Naive B cell (primary cell): ENCODE data around the gene MPG. TPM values are rescaled to one million over a fixed set of nuclear protein-coding genes. Genes with fewer than 3 reads are reported as not detected.
"Not testable (repeated sequence)": the region's sequence is repeated elsewhere in the genome, so short reads cannot be mapped to it uniquely, and the experiment has no call there.

Experiments used
- ATAC-seq, 2 donors: fragments of 150-1000 bp; cut with Tn5 transposase; 2 replicates each; pipeline ENCODE4 v1.10.0; 2021; ENCODE audit warnings: low read depth in 2 of 2, mild to moderate bottlenecking in 2 of 2, moderate library complexity in 2 of 2
- DNase-seq: peaks from one replicate; pipeline ENCODE4 v3.0.0; 2022
- H3K27ac Mint-ChIP-seq, 6 donors: one replicate each; pipeline ENCODE4 v1.8.0; 2020 to 2022; ENCODE audit warnings: mild to moderate bottlenecking in 6 of 6, mixed read lengths in 6 of 6, moderate library complexity in 5 of 6, inconsistent platforms in 2 of 6
- H3K27me3 Mint-ChIP-seq, 3 donors: one replicate each; pipeline ENCODE4 v1.8.0; 2021 to 2022; ENCODE audit warnings: mixed read lengths in 3 of 3, mild to moderate bottlenecking in 1 of 3
- H3K36me3 Mint-ChIP-seq, 2 donors: one replicate each; pipeline ENCODE4 v1.8.0; 2020 to 2022; ENCODE audit warnings: mixed read lengths in 2 of 2, inconsistent platforms in 1 of 2, mild to moderate bottlenecking in 1 of 2
- H3K4me1 Mint-ChIP-seq, 3 donors: one replicate each; pipeline ENCODE4 v1.8.0; 2020 to 2022; ENCODE audit warnings: mixed read lengths in 3 of 3, inconsistent platforms in 1 of 3, mild to moderate bottlenecking in 1 of 3, moderate library complexity in 1 of 3
- H3K4me3 Mint-ChIP-seq, 8 donors: one replicate each; pipeline ENCODE4 v1.8.0; 2020 to 2022; ENCODE audit warnings: mild to moderate bottlenecking in 8 of 8, mixed read lengths in 8 of 8, moderate library complexity in 8 of 8, inconsistent platforms in 2 of 8
- H3K9me3 Mint-ChIP-seq, 7 donors: one replicate each; pipeline ENCODE4 v1.8.0; 2020 to 2022; ENCODE audit warnings: mixed read lengths in 7 of 7, mild to moderate bottlenecking in 5 of 7, inconsistent platforms in 2 of 7, moderate library complexity in 1 of 7
- polyA plus RNA-seq, 6 donors: library from polyadenylated mRNA; unstranded; fragments of 300-500 nt; fragmentation: Illumina TruSeq; gene quantifications; one replicate each; pipeline ENCODE4 v1.2.3, GENCODE V29; 2021; ENCODE audit warnings: low read depth in 6 of 6

MPG gene
- polyA plus RNA-seq, 6 donors from 2014 or later = 81.3 to 119 (median 84.6) TPM

DNA sequence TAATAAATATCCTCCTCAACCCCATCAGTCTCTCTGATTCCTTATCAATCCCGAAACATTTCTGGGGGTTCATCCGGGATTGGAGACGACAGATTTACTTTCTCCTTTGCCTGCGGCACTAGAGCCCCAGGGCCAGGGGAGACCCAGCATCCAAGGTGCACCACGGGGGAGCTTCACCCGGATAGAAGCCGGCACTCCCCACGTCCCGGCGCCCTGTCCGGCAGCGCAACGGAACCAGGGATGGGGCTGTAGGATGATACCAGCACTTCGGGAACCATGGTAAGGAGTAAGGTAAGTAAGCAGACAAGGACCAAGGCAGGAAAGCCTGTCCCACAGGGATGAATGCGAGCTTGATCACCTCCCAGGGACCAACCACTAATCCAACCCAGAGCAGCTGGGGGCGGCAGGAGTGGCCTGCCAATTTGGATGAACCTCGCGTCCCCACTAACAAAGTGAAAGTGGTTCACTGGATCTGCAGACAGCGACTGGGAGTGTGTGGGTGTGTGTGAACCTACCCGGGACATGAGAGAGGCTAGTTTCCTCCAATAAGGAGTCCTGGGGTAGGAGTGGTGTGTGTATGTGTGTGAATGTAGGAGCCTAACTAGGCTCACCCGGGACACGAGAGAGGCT is 36.5 kb upstream of the MPG start:
- Mint-ChIP-seq H3K27ac (peak overlapping the region in 4 of 6 donors; percentile 66 to 88 (median 82)), H3K4me1 (peaks cover 47 to 51% (median 47%) of the 10 kb centered on the region in 3 donors), H3K4me3 (peak overlapping the region in 1 of 8 donors; percentile 6), H3K36me3 (peaks cover 12 to 27% of the 10 kb centered on the region in 2 donors), H3K9me3 (no peaks in the 10 kb centered on the region), H3K27me3 (no peaks in the 10 kb centered on the region)
- DNase-seq (no peak), ATAC-seq (no peak)

DNA sequence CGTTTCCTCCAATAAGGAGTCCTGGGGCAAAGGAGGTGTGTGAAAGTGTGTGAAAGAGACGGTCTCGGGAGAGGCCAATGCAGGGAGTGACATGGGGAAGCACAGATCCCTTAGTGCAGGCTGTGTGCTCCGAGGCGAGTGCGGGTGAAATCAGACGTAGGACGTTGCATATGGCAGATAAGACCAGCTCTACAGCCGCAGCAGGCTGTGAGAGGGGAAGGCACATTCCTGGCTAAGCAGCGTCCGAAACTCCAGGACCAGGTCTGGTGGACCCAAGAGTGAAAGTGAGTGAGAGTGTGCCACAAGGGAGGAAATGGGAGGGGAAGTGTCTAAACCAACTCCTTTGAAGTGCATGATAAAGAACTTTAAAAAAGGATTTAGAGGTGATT is 36.0 kb upstream of the MPG start:
- Mint-ChIP-seq H3K27ac (peak overlapping the region in 5 of 6 donors; percentile 66 to 88 (median 84)), H3K36me3 (peaks cover 13 to 27% of the 10 kb centered on the region in 2 donors), H3K4me1 (peaks cover 42 to 46% (median 44%) of the 10 kb centered on the region in 3 donors), H3K9me3 (no peaks in the 10 kb centered on the region), H3K4me3 (peak overlapping the region in 1 of 8 donors; percentile 6), H3K27me3 (no peaks in the 10 kb centered on the region)
- DNase-seq = no peak
- ATAC-seq = no peak

- Mint-ChIP-seq H3K4me1 (peaks cover 36 to 41% (median 39%) of the 10 kb centered on the region in 3 donors), H3K27me3 (no peaks in the 10 kb centered on the region), H3K9me3 (no peaks in the 10 kb centered on the region), H3K27ac (peak overlapping the region; percentile 16 to 84 (median 62)), H3K36me3 (peaks cover 17 to 27% of the 10 kb centered on the region in 2 donors), H3K4me3 (no peak overlapping the region)
- ATAC-seq (no peak), DNase-seq (no peak)
Measured at GRCh38 chr16:42691-43090, 35.3 kb upstream of the MPG start.

- H3K4me3 Mint-ChIP-seq = no peak overlapping the region
- H3K27me3 Mint-ChIP-seq = no peaks in the 10 kb centered on the region
- H3K36me3 Mint-ChIP-seq = peaks cover 17 to 27% of the 10 kb centered on the region in 2 donors
- DNase-seq = no peak
- H3K27ac Mint-ChIP-seq = peak overlapping the region in 4 of 6 donors; percentile 74 to 89 (median 80)
- H3K4me1 Mint-ChIP-seq = peaks cover 33 to 35% (median 33%) of the 10 kb centered on the region in 3 donors
- no peaks in the 10 kb centered on the region for H3K9me3 Mint-ChIP-seq
- no peak for ATAC-seq
Measured at GRCh38 chr16:43294-43693, 34.7 kb upstream of the MPG start.

DNA sequence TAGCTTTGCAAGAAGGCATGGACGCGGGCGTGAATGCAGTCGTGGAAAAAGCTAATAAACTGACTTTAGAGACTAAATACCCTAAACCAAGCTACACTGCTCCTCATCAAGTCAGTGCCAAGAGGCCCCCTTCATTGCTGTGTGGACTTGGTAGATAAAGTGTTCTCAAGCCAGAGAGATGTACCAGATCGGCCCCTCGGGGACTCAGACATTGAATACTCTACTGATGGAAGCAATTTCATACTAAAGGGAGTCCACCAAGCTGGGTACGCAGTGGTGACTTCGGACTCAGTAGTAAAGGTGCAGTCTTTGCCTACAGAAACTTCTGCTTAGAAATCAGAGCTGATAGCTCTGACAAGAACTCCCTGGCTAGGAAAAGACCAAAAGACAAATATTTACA is 33.4 kb upstream of the MPG start:
- no peak overlapping the region for H3K4me3 Mint-ChIP-seq
- no peak for DNase-seq
- peak overlapping the region in 4 of 6 donors; percentile 16 to 69 (median 52) for H3K27ac Mint-ChIP-seq
- peaks cover 17 to 27% of the 10 kb centered on the region in 2 donors for H3K36me3 Mint-ChIP-seq
- H3K9me3 Mint-ChIP-seq = no peaks in the 10 kb centered on the region
- H3K27me3 Mint-ChIP-seq = no peaks in the 10 kb centered on the region
- peaks cover 21 to 23% (median 21%) of the 10 kb centered on the region in 3 donors for H3K4me1 Mint-ChIP-seq
- ATAC-seq = no peak

DNA sequence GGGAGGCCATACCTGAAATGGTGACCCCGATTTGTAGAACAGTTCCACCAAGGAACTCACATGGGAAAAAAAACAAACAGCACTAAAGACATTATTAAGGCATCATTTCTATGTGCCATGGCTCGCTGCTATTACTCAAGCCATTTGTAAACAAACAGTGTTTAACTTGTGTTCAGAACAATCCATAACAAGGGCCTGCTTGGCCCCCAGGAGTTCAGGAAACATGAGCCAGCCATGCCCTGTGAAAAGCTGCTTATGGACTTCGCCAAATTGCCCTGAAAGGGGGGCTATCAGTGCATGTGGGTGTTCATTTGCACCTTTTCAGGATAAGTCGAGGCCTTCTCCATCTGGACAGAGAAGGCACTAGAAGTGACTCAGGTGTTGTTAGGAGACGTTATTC is 32.6 kb upstream of the MPG start:
- Mint-ChIP-seq H3K27me3 (no peaks in the 10 kb centered on the region), H3K4me1 (peaks cover 18 to 28% (median 25%) of the 10 kb centered on the region in 3 donors), H3K36me3 (peaks cover 17 to 27% of the 10 kb centered on the region in 2 donors), H3K9me3 (no peaks in the 10 kb centered on the region), H3K4me3 (no peak overlapping the region), H3K27ac (peak overlapping the region in 2 of 6 donors; percentile 81 to 83)
- DNase-seq = no peak
- ATAC-seq = no peak

DNA sequence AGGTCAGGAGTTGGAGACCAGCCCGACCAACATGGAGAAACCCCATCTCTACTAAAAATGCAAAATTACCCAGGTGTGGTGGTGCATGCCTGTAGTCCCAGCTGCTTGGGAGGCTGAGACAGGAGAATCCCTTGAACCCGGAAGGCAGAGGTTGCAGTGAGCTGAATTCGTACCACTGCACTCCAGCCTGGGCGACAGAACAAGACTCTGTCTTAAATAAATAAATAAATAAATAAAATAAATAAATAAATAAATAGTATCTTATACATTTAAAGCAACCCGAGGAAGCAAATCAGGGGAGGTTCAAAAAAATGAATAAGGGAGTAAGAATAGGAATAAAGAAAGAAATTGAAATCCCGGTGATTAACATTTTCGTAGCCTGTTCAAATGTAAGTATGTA is 31.5 kb upstream of the MPG start:
- H3K4me1 Mint-ChIP-seq = peaks cover 28 to 34% (median 29%) of the 10 kb centered on the region in 3 donors
- H3K4me3 Mint-ChIP-seq, H3K9me3 Mint-ChIP-seq, DNase-seq, ATAC-seq, H3K27me3 Mint-ChIP-seq, H3K27ac Mint-ChIP-seq: not testable (repeated sequence)
- peaks cover 17 to 27% of the 10 kb centered on the region in 2 donors for H3K36me3 Mint-ChIP-seq

DNA sequence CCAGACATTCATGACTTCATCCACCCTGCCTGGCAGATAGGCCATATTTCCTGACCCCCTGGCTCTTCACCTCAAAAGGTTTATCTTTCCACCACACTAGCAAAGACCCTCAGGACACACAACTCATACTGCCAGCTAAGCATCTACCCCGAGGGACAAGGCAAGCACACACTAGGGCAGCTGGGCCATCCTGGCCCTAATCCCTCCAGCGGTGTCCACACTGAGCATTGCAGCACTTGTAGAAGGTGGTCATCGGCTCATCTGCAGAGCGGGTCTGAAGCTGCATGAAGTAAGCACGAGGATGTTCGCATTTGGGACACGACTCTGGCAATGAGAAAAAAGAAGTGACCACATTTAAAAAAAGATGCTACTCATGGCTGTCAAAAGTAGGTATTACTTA is 30.8 kb upstream of the MPG start:
- ATAC-seq = no peak
- Mint-ChIP-seq H3K4me1 (peaks cover 22 to 29% (median 29%) of the 10 kb centered on the region in 3 donors), H3K4me3 (peak overlapping the region in 1 of 8 donors; percentile 21), H3K9me3 (no peaks in the 10 kb centered on the region), H3K27ac (peak overlapping the region in 2 of 6 donors; percentile 73 to 79), H3K36me3 (peaks cover 17 to 19% of the 10 kb centered on the region in 2 donors), H3K27me3 (no peaks in the 10 kb centered on the region)
- DNase-seq = no peak

- Mint-ChIP-seq H3K27me3 (no peaks in the 10 kb centered on the region), H3K4me1 (peaks cover 29 to 44% (median 42%) of the 10 kb centered on the region in 3 donors), H3K9me3 (no peaks in the 10 kb centered on the region), H3K27ac (peak overlapping the region in 4 of 6 donors; percentile 16 to 65 (median 40)), H3K4me3 (peak overlapping the region; percentile 40 to 100 (median 72)), H3K36me3 (peaks cover 0 to 5% of the 10 kb centered on the region in 2 donors)
- no peak for DNase-seq
- ATAC-seq = no peak
Measured at GRCh38 chr16:50769-51591, 27.0 kb upstream of the MPG start.

GRCh38 chr16:53346-54236 is 24.4 kb upstream of the MPG start, which contains the start of the genes POLR3K and SNRNP25:
POLR3K (minus strand) TSS chr16:53608; CDS start chr16:53586, 22 bp downstream.
SNRNP25 (plus strand) TSS chr16:53828; CDS start chr16:54017, 189 bp downstream.
- Mint-ChIP-seq H3K9me3 (no peaks in the 10 kb centered on the region), H3K4me3 (peak within 1 kb of the TSS; percentile 95 to 100 (median 98)), H3K27me3 (no peaks in the 10 kb centered on the region), H3K36me3 (peaks cover 0 to 7% of the 10 kb centered on the region in 2 donors), H3K27ac (peak within 1 kb of the TSS; percentile 91 to 98 (median 94)), H3K4me1 (peaks cover 29 to 51% (median 42%) of the 10 kb centered on the region in 3 donors)
- peak; percentile 96 for DNase-seq
- ATAC-seq = peak; percentile 93 to 95

GRCh38 chr16:54237-54581 is 23.8 kb upstream of the MPG start:
- peak overlapping the region; percentile 86 to 98 (median 92) for H3K27ac Mint-ChIP-seq
- ATAC-seq = no peak
- H3K4me1 Mint-ChIP-seq = peaks cover 29 to 51% (median 42%) of the 10 kb centered on the region in 3 donors
- H3K27me3 Mint-ChIP-seq = no peaks in the 10 kb centered on the region
- DNase-seq = no peak
- peaks cover 0 to 7% of the 10 kb centered on the region in 2 donors for H3K36me3 Mint-ChIP-seq
- no peaks in the 10 kb centered on the region for H3K9me3 Mint-ChIP-seq
- peak overlapping the region; percentile 95 to 100 (median 98) for H3K4me3 Mint-ChIP-seq

GRCh38 chr16:55571-56136 is 22.4 kb upstream of the MPG start:
- ATAC-seq (no peak), DNase-seq (no peak)

More at GRCh38 chr16:55571-56136, 22.4 kb upstream of the MPG start:
- peaks cover 25 to 44% (median 39%) of the 10 kb centered on the region in 3 donors for H3K4me1 Mint-ChIP-seq
- H3K27me3 Mint-ChIP-seq = no peaks in the 10 kb centered on the region
- peaks cover 0 to 7% of the 10 kb centered on the region in 2 donors for H3K36me3 Mint-ChIP-seq
- H3K9me3 Mint-ChIP-seq = no peaks in the 10 kb centered on the region
- peak overlapping the region in 7 of 8 donors; percentile 5 to 100 (median 64) for H3K4me3 Mint-ChIP-seq
- no peak overlapping the region for H3K27ac Mint-ChIP-seq
